Mesenchymal stem cell (in vitro differentiated cells and primary cell): Measurements from ENCODE around the gene TNNC1.

Experiments
- DNase-seq: peaks from one replicate; pipeline ENCODE4 v3.0.0-alpha.2; 2013
- H2AFZ ChIP-seq: one replicate; pipeline ENCODE4 v1.6.1; 2013; ENCODE audit warnings: low read depth, mild to moderate bottlenecking, control low read depth, inconsistent platforms, low read length, moderate library complexity
- H2AK5ac ChIP-seq: 2 replicates; pipeline ENCODE4 v1.6.1; 2013; ENCODE audit warnings: low read length, moderate library complexity, mild to moderate bottlenecking, inconsistent platforms; ENCODE audit not compliant: severe bottlenecking
- H2BK120ac ChIP-seq: one replicate; pipeline ENCODE4 v1.6.1; 2013; ENCODE audit warnings: low read depth, mild to moderate bottlenecking, inconsistent platforms, low read length, moderate library complexity
- H2BK12ac ChIP-seq, 2 experiments: one replicate each; pipeline ENCODE4 v1.6.1; 2013; ENCODE audit warnings: inconsistent platforms in 2 of 2, low read length in 2 of 2, mild to moderate bottlenecking in 2 of 2, moderate library complexity in 2 of 2, control low read depth in 1 of 2
- H2BK15ac ChIP-seq: one replicate; pipeline ENCODE4 v1.6.1; 2013; ENCODE audit warnings: mild to moderate bottlenecking, low read depth, inconsistent platforms; ENCODE audit not compliant: poor library complexity, severe bottlenecking
- H2BK5ac ChIP-seq: 2 replicates; pipeline ENCODE4 v1.6.1; 2013; ENCODE audit warnings: low read depth, mild to moderate bottlenecking, low read length, control low read depth, inconsistent platforms; ENCODE audit not compliant: poor library complexity, severe bottlenecking
- H3K14ac ChIP-seq, 2 experiments: one replicate each; pipeline ENCODE4 v1.6.1; 2013; ENCODE audit warnings: inconsistent platforms in 2 of 2, low read length in 2 of 2, control low read depth in 1 of 2, mild to moderate bottlenecking in 1 of 2, moderate library complexity in 1 of 2
- H3K18ac ChIP-seq, 2 experiments: one replicate each; pipeline ENCODE4 v1.6.1; 2013; ENCODE audit warnings: inconsistent platforms in 2 of 2, low read length in 2 of 2, control low read depth in 1 of 2, low read depth in 1 of 2, mild to moderate bottlenecking in 1 of 2
- H3K23ac ChIP-seq, 2 experiments: one replicate each; pipeline ENCODE4 v1.6.1; 2013; ENCODE audit warnings: inconsistent platforms in 2 of 2, low read length in 2 of 2, mild to moderate bottlenecking in 2 of 2, moderate library complexity in 2 of 2, control low read depth in 1 of 2
- H3K27ac ChIP-seq: 2 replicates; pipeline ENCODE4 v1.5.1; 2013; ENCODE audit warnings: mild to moderate bottlenecking, moderate library complexity, low read length, control low read depth, inconsistent platforms; ENCODE audit not compliant: poor library complexity, severe bottlenecking
- H3K27me3 ChIP-seq, 2 experiments: 2 replicates each; pipeline versions ENCODE4 v1.6.1 to v1.7.0; 2013; ENCODE audit warnings: low read length in 2 of 2, mild to moderate bottlenecking in 2 of 2, moderate library complexity in 2 of 2, control low read depth in 1 of 2, inconsistent platforms in 1 of 2; ENCODE audit not compliant: control insufficient read depth in 1 of 2, insufficient read depth in 1 of 2
- H3K36me3 ChIP-seq, 2 experiments: 2 replicates each; pipeline versions ENCODE4 v1.6.1 to v1.7.0; 2013; ENCODE audit warnings: low read length in 2 of 2, control low read depth in 1 of 2, inconsistent platforms in 1 of 2, low read depth in 1 of 2, mild to moderate bottlenecking in 1 of 2; ENCODE audit not compliant: insufficient read depth in 2 of 2, control insufficient read depth in 1 of 2
- H3K4ac ChIP-seq, 2 experiments: one replicate each; pipeline ENCODE4 v1.6.1; 2013; ENCODE audit warnings: inconsistent platforms in 2 of 2, low read length in 2 of 2, mild to moderate bottlenecking in 2 of 2, moderate library complexity in 2 of 2, control low read depth in 1 of 2, low read depth in 1 of 2
- H3K4me1 ChIP-seq: 2 replicates; pipeline ENCODE4 v1.6.1; 2013; ENCODE audit warnings: low read depth, low read length, control low read depth; ENCODE audit not compliant: control insufficient read depth, insufficient read depth
- H3K4me2 ChIP-seq: 2 replicates; pipeline ENCODE4 v1.6.1; 2013; ENCODE audit warnings: low read length, mild to moderate bottlenecking, inconsistent platforms; ENCODE audit not compliant: poor library complexity, severe bottlenecking
- H3K4me3 ChIP-seq, 2 experiments: 2 replicates each; pipeline versions ENCODE4 v1.5.1 to v1.7.0; 2013; ENCODE audit warnings: low read length in 2 of 2, mild to moderate bottlenecking in 2 of 2, control low read depth in 1 of 2, low read depth in 1 of 2; ENCODE audit not compliant: insufficient read depth in 1 of 2
- H3K79me1 ChIP-seq: replicated peaks from 2 replicates; pipeline ENCODE4 v1.6.1; 2013; ENCODE audit warnings: mild to moderate bottlenecking, control low read depth, low read length, inconsistent platforms; ENCODE audit not compliant: poor library complexity, severe bottlenecking
- H3K9ac ChIP-seq: 2 replicates; pipeline ENCODE4 v1.7.0; 2013; ENCODE audit warnings: mild to moderate bottlenecking, low read length, moderate library complexity
- H3K9me3 ChIP-seq: 2 replicates; pipeline ENCODE4 v1.7.0; 2013; ENCODE audit warnings: mild to moderate bottlenecking, low read length; ENCODE audit not compliant: control insufficient read depth
- H4K8ac ChIP-seq: one replicate; pipeline ENCODE4 v1.6.1; 2013; ENCODE audit warnings: inconsistent platforms, mild to moderate bottlenecking, low read length, moderate library complexity
- H4K91ac ChIP-seq: one replicate; pipeline ENCODE4 v1.6.1; 2013; ENCODE audit warnings: mild to moderate bottlenecking, low read length, inconsistent platforms
- WGBS: methylation state at CpG from one replicate; pipeline ENCODE4 v1.1.7; 2013; ENCODE audit warnings: mixed read lengths; 5-methylcytosine and 5-hydroxymethylcytosine counted together

Gene TNNC1

DNA sequence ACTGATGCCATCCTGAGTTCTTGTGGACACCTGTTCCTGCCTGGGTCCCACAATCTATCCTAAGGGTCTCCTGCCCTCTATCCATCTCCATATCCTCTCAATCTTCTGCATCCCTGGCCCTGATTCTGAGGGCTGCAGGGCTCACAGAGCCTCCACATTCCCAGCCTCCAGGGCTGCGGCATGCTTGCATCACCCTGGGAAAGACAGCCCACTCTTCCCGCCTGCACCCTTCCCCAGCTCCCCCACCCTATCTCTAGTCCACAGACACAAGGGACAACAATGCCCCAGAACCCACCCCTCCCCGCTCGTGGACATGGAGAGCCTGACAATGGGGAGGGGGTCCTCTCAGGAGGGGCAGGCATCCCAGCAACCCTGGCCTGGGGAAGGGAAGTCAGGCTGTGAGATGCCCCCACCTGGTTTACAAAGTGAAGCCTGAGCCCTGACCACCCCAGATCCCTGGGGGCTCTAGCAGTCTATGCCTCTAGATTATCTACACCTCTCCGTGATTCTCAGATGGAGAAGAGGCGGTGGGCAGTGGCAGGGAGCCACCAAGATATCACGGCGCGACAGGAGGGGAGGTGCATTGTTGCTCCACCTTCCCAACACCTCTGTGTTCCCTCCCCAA is 19.2 kb downstream of the TNNC1 start:
- peaks cover 10 to 35% of the 10 kb centered on the region in 2 experiments for H3K27me3 ChIP-seq
- H3K4me3 ChIP-seq, result no peak overlapping the region
- no peak overlapping the region for H2BK12ac ChIP-seq
- H4K8ac ChIP-seq, result no peak overlapping the region
- H3K4me2 ChIP-seq, result no peak overlapping the region
- no peak overlapping the region for H4K91ac ChIP-seq
- no peak overlapping the region for H3K27ac ChIP-seq
- no peak overlapping the region for H2BK120ac ChIP-seq
- no peak overlapping the region for H3K9ac ChIP-seq
- peaks cover 2% of the 10 kb centered on the region for H3K4me1 ChIP-seq
- no peak overlapping the region for H2AFZ ChIP-seq
- H3K14ac ChIP-seq, result no peak overlapping the region
- H2BK15ac ChIP-seq, result no peak overlapping the region
- no peak overlapping the region for H3K18ac ChIP-seq
- no peak overlapping the region for H2AK5ac ChIP-seq
- no peaks in the 10 kb centered on the region for H3K79me1 ChIP-seq
- H2BK5ac ChIP-seq, result no peak overlapping the region
- no peak overlapping the region for H3K4ac ChIP-seq
- no peak for DNase-seq
- no peaks in the 10 kb centered on the region for H3K36me3 ChIP-seq
- no peaks in the 10 kb centered on the region for H3K9me3 ChIP-seq
- 88% methylated on average over 8 of the region's 9 CpGs for WGBS
- no peak overlapping the region for H3K23ac ChIP-seq

DNA sequence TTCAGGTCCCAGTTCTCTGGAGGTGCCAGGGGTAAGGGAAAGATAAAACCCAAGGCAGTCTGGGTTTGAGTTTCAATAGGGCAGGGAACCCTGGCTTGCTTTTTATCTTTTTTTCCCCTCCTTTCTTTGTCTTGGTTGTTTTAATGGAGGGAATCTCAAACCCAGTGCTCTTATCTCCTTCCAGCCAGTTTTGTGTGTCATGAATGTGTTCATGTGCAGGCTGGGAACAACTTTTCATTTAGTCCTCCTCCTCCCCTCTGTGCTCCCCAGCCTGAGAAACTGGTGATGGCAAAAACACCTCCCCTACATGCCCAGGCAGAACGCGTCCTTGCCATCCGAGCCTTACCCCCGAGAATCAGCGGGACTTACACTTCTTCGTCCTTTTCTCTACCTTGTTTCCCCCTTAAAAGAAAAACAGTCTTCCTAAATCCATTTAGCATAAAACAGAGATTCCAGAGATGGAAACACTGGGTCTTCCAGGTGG is 19.8 kb downstream of the TNNC1 start:
- Histone ChIP-seq H2BK120ac (no peak overlapping the region), H3K27ac (no peak overlapping the region)
- WGBS, result 96% methylated on average over 6 of the region's 6 CpGs

DNA sequence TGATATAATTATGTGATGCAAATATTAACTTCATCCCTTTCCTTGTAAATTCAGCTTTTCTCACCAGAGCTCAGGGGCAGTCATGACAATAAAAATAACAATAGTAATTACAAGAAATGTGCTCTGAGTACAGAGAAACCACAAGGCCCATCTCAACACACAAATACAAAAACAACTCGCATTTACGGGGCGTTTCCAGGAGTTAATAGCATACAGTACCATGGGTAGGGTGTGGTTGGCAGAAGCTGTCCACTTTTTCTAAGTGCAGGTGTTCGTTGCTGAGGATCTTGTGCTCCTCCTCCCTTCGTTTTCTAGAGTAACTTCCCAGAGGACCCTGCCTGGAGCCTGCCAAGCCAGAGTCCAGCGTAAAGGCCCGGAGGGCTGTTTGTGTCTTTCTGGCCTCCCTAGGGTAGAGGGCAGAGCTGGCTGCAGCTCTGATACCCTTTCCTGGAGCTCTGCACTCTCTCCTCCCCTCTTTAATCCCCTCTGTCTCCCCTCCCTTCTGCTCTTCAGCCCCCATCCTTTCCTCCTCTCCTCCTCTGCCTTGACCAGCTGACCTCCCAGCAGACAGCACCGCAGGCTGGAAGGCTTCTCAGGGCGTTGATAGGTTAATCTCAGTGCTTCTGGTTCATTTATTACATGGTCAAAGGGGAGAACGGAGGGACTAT is 20.4 kb downstream of the TNNC1 start:
- Histone ChIP-seq H4K91ac (no peak overlapping the region), H3K14ac (no peak overlapping the region), H3K79me1 (no peaks in the 10 kb centered on the region), H2BK120ac (no peak overlapping the region), H2BK15ac (no peak overlapping the region), H3K18ac (no peak overlapping the region), H4K8ac (no peak overlapping the region), H3K9ac (no peak overlapping the region), H3K4me2 (no peak overlapping the region), H3K4ac (no peak overlapping the region), H2AK5ac (no peak overlapping the region), H3K27me3 (peaks cover 10 to 35% of the 10 kb centered on the region in 2 experiments), H3K9me3 (no peaks in the 10 kb centered on the region), H3K36me3 (no peaks in the 10 kb centered on the region), H3K23ac (no peak overlapping the region), H3K4me1 (peaks cover 2% of the 10 kb centered on the region), H2AFZ (no peak overlapping the region), H2BK12ac (no peak overlapping the region), H2BK5ac (no peak overlapping the region), H3K4me3 (no peak overlapping the region), H3K27ac (no peak overlapping the region)
- WGBS, result 76% methylated on average over 10 of the region's 10 CpGs
- DNase-seq, result no peak

More for the DNA sequence above, 19.8 kb downstream of the TNNC1 start:
- Histone ChIP-seq H3K4me1 (peaks cover 2% of the 10 kb centered on the region), H4K91ac (no peak overlapping the region), H2BK5ac (no peak overlapping the region), H3K4ac (no peak overlapping the region), H2AFZ (no peak overlapping the region), H3K4me2 (no peak overlapping the region), H3K14ac (no peak overlapping the region), H2BK15ac (no peak overlapping the region), H2AK5ac (no peak overlapping the region), H2BK12ac (no peak overlapping the region), H3K9me3 (no peaks in the 10 kb centered on the region), H3K79me1 (no peaks in the 10 kb centered on the region), H3K4me3 (no peak overlapping the region), H4K8ac (no peak overlapping the region), H3K36me3 (no peaks in the 10 kb centered on the region), H3K27me3 (peaks cover 10 to 35% of the 10 kb centered on the region in 2 experiments), H3K23ac (no peak overlapping the region), H3K9ac (no peak overlapping the region), H3K18ac (no peak overlapping the region)
- no peak for DNase-seq

DNA sequence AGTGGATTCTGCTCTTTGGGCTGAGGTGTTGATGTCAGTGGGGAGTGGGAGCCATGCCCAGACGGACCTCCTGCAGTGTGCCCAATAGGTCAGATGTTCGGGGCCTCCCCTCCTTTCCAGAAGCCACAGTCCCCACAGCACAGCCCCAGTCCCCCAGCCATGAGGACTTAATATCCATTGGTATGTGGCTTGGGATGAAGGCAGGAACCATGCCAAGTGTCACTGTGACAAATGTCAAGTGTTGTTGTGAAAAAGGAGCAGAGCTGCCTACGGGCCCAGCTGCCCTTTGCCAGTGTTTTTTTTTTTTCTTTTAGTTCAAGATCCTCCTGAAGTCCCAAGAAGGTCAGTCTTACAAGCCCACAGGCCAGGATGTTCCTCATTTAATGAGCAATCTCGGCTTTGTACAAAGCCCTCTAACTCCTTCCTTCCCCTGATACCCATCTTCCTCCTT is 21.1 kb downstream of the TNNC1 start:
- H3K9me3 ChIP-seq, result no peaks in the 10 kb centered on the region
- no peak overlapping the region for H2AFZ ChIP-seq
- H3K4ac ChIP-seq, result no peak overlapping the region
- no peak overlapping the region for H3K27ac ChIP-seq
- no peak overlapping the region for H4K91ac ChIP-seq
- no peak overlapping the region for H3K18ac ChIP-seq
- H2BK15ac ChIP-seq, result no peak overlapping the region
- peaks cover 2% of the 10 kb centered on the region for H3K4me1 ChIP-seq
- H2BK5ac ChIP-seq, result no peak overlapping the region
- no peak overlapping the region for H2AK5ac ChIP-seq
- no peak overlapping the region for H2BK12ac ChIP-seq
- 64% methylated on average over 3 of the region's 4 CpGs for WGBS
- H3K27me3 ChIP-seq, result peaks cover 10 to 35% of the 10 kb centered on the region in 2 experiments
- H3K79me1 ChIP-seq, result no peaks in the 10 kb centered on the region
- H3K4me3 ChIP-seq, result no peak overlapping the region
- no peak overlapping the region for H3K4me2 ChIP-seq
- DNase-seq, result no peak
- no peak overlapping the region for H3K23ac ChIP-seq
- no peak overlapping the region for H2BK120ac ChIP-seq
- H3K9ac ChIP-seq, result no peak overlapping the region
- no peak overlapping the region for H4K8ac ChIP-seq
- H3K36me3 ChIP-seq, result no peaks in the 10 kb centered on the region
- no peak overlapping the region for H3K14ac ChIP-seq
